GM21619 (cell line): ENCODE results near the gene PER1.

Source experiments
- ATAC-seq: cut with Tn5 transposase; IDR thresholded peaks from one replicate; pipeline ENCODE4 v1.9.1; 2021; ENCODE audit not compliant: unreplicated experiment

PER1 gene

DNA sequence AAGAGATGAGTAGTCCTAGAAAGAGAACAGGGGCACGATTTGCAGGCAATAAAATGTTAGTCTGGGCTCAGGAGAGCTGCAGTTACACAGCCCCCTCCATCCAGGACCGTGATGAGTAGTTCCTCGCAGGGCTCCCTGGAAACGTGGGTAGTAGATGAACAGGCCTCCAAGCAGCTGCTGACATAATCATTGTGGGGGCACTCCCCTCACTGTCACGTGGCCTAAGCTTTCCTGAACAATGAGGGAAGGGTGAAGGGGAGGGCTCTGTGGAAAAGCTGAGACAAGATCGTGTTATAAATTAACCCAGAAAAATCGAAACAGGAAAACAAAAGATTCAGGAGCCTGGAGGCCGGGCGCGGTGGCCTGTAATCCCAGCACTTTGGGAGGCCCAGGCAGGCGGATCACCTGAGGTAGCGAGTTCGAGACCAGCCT is 1.3 kb upstream of the PER1 start:
- ATAC-seq, result no peak

DNA sequence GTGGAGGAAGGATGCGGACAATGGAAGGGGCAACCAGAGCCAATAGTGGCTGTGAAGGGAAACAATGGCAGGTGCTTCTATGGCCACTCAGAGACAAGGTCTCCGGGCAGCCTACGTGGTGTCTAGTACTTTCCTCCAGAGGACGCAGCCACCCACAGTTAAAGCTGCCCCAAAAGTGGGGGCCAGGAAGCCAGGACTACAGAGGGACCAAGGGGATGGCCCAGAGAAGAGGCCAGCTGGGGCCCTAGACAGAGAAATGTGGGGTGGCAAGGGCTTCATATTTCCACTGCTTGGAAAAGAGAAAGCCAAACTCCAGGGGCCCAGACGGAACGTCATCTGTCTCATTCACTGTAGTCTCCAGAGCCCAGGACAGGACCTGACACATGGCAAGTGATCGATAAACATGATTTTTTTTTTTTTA is 837 bp upstream of the PER1 start:
- ATAC-seq, result no peak

DNA sequence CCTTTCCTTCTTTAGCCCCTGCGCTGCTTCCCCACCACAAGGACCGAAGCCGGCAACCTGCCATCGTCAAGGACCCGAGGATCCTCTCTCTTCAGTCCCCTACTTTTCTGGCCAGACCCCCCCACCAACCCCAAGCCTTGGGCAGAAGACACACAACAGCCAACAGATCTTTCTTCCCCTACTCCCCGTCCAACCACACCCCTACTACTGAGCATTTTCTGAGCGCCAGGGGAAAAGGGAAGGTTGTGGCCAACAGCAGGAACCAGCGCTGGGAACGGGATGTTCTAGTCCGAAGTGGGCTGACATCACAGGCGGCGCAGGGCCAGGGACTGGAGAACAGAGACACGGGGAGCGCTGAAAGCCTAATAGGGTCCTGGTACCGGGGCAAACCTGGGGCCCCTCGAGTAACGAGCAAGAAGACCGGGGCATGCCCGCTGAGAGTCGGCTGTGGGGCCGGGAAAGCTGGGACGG is 528 bp downstream of the PER1 start:
- no peak for ATAC-seq

DNA sequence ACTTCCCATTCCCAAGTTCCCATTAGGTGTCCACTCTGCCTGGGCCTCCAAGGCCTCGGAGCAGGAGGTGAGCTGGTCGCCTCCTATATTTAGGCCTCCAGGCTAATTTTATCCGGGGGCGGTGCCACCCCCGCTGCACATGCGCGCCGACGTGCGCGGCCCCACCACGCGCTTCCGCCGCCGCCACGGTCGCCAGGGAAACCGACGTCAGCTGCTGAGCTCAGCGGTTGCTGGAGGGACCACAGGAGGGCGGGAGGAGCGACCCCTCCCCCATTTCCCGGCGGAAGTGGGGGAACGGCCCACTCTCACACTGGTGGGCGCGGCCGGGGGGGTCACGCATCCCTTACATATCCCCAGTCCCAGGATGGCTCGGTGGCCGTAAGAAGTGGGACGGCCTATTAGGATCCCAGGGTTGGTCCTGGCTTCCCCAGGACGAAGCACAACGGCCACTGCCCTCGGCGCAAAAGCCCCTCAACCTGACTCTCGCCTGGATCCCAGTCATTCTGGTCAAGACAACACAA is 1.0 kb downstream of the PER1 start:
- ATAC-seq, result peak; percentile 42

DNA sequence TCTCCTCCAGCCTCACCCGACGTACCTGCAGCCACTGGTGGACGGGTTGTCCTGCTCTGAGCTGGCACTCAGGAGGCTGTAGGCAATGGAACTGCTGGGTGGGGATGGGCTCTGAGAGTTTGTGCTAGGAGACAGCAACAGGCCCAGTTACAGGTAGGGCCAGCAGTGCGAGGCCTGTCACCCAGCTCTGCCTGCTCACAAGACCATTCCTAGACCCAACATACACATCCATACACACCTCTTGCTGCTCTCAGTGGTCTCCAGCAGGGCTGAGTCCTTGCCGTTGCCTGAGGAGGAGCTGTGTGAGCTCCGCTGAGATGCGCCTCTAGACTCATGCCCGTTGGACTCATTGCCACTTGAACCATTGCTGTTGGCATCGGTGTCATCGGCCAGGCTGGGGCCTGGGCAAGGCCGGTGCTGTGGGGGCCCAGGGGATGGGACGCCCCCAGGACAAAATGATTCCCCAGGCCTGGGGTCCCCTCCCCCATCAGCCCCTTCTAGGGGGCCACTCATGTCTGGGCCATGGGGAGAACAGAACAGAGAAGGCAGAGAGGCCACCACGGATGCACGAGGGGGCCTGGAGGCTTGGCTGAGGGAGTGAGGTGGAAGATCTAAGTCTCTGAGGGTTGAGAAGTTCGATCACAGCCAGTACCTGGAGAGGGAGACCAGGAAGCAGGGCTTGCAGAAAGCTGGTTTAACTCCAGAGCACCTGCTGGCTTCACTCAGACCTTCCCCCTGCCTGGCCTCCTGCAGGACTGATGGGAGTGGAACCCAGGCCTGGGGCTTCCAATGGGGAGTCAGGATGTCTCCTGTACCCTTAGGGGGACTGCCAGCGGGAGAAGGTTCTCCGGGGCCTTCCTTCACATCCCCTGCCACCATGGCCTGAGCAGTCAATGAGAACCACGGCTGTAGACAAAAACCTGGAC is 1.7 kb downstream of the PER1 start:
- ATAC-seq, result no peak

DNA sequence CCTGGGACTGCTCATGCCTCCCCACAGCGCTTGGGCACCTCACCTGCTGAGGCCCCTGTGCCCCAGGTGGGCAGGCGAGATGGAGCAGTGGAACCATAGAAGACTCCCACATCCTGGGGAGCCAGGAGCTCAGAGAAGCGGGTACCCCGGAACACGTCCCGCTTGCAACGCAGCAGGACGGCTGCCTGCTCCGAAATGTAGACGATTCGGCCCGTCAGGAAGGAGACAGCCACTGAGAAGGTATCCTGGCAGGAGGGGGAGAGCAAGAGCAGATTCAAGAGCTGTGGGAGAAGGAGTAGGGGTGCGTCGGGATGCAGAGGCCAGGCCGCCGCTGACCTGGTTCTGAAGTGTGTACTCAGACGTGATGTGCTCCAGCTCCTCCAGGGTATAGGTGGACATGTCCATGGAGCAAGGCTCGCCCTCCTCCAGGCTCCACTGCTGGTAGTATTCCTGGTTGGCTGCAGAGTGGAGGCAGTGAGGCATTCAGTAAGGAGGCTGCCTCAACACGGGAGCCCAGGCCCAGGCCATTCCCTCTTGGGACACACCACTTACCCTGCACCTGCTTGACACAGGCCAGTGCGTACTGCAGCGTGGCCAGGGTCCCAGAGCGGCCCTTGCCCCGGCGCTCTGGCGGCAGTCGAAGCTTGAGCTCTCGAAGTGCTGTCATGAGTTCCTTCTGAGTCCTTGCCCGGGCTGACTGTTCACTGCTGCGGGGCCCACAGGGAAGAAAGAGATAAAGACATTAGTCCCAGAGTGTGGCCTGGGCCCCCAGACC is 2.6 kb downstream of the PER1 start:
- no peak for ATAC-seq

DNA sequence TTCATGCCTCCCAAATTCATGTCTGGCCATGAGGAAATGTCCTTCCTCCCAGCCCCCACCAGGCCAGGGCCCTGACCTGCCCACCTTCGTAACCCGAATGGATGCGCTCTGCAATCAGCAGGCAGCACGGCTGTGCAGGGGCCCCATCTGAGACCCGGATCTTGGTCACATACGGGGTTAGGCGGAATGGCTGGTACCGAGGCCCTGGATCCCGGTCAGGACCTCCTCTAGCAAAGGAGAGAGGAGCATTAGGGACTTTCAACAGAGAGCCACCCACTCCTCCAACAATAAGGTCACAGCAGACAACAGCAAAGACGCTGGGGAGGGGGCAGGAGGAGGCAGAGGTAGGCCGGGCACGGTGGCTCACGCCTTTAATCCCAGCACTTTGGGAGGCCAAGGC is 3.6 kb downstream of the PER1 start:
- no peak for ATAC-seq

DNA sequence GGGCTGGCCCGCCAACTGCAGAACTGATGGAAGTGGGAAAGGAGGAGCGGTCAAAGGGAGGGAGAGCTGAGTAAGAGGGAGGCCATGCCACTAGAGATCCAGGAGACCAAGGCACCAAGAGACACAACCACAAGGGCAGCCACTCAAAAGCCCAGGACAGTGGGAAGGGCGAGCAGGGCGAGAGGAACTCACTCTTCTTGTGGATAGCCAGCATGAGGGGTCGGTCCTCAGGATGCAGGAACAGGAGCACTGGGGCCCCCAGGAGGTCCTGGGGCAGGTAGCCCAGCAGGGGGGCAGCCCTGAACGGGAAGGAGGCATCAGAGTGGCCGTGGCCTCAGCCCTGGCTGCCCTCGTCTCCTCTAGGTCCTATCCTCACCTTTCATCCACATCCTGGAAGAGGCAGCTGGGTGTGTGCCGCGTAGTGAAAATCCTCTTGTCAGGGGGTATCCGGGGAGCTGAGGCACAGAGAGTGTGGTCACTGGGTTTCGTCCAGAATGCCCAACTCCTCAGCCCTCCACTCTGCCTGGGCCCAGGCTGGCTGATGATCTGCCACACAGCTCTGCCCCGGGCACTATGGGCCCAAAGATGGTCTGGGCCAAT is 4.3 kb downstream of the PER1 start:
- ATAC-seq, result no peak

DNA sequence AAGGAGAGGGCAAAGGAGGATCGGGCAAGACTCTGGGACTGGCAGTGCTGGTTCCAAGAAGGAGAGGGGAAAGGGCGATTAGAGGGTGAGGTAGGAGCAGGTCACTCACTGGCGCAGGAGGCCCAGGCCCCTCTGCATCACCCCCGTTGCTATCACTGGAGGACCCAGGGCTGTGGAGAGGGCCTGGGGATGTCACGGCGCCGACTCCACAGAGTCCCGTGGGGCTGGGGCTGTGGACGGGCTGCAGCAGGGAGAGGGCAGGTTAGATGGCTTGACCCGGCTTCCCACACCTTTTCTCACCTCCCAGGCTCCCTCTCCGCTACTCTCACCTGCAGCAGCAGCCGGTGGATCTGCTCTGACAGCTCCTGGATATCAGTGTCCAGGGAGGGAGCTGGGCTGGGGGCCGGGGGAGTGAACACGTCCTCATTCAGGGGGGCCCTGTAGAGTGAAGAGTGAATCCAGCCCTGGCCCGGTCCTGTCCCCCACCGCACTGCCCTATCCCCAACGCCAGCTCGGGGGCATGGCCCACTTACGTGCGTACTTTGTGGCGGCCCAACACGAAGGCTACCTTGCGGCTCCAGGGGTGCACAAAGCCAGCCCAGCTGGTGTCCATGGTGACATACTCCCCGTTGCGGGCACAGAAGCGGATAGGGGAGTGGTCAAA is 4.9 kb downstream of the PER1 start:
- ATAC-seq, result no peak

DNA sequence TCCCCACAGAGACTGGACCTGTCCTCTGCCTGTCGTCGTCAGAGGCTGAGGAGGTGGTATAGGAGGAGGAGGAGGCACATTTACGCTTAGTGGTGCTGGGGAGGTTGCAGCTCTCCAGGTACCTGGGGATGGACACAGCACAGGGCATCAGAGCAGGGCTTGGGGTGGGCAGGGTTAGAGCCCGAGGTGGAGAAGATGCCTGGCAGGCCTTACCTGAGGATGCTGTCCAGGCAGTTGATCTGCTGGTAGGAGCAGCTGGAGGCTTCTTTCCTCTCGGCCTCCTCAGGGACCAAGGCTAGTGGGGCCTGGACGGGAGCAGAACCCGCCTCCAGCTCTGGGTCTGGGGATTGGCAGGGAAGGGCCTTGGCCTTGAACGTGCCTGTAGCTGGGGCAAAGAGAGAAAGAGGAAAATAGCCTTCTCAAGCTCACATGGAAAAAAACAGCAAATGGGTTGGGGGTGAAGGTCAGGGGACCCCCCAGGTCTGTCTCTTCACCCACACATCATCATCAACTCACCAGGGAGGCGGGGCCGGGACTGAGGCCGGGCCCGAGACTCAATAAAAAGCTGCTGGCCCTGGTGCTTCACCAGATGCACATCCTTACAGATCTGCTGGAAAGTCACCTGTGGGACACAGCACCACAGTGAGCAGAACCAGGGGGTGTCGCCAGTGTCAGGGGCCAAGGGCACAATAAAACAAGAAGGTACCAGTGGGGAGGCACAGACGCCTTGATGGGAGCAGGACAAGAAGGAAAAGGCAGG is 5.6 kb downstream of the PER1 start:
- no peak for ATAC-seq

DNA sequence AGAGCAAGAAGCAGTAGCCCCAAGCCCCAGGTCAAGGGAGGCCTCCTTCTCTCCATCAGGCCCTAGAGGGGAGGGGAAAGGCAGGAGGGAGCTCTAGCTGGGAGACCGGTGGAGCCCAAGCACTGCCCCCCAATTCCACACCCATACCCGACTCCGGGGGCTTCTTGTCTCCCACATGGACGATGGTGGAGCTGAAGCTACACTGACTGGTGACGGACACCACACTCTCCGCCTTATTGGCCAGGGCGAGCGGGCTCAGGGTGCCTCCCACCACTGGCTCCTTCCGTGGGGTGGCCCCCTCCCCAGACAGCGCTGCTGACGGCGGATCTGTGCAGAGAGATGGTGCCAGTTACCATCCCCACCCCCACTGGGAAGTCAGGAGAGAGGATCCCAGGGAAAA is 6.4 kb downstream of the PER1 start:
- no peak for ATAC-seq

DNA sequence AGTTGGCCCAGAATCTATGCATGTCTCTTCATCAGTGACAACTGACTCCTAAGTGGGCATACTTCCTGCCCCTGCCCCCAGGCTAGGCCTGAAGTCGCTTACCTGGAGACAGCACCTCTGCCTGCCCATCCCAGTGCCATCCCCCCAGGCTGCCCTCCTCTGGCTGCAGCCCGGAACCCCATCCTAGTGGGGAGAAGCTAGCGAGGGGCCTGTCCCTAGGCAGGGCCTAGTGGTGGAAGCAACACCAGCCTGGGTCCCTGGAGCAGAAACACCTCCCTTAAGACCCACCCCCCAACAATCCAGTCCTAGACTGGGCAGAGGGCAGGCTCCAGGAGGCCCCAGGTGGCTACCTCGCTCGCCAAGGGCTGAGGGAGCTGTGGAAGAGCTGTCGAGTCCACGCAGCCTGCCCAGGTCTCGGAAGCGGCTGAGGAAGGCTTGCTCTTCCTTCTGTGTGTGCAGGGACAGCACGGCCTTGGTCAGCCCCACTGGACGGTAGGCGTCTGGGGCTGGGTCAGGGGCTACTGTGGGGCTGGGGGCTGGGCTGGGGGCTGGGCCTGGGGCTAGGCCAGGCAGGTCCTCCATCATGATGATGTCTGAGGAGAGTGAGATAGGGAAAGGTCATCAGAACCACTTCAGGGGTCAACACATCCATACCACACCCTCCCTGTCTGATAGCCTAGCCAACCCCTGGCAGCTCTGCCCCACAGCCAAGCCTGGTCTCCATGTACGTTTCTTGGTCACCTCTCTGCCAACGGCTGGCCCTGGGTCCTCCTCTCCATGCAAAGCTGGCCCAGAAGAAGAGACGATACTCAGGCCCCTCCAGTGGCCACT is 7.6 kb downstream of the PER1 start:
- no peak for ATAC-seq

DNA sequence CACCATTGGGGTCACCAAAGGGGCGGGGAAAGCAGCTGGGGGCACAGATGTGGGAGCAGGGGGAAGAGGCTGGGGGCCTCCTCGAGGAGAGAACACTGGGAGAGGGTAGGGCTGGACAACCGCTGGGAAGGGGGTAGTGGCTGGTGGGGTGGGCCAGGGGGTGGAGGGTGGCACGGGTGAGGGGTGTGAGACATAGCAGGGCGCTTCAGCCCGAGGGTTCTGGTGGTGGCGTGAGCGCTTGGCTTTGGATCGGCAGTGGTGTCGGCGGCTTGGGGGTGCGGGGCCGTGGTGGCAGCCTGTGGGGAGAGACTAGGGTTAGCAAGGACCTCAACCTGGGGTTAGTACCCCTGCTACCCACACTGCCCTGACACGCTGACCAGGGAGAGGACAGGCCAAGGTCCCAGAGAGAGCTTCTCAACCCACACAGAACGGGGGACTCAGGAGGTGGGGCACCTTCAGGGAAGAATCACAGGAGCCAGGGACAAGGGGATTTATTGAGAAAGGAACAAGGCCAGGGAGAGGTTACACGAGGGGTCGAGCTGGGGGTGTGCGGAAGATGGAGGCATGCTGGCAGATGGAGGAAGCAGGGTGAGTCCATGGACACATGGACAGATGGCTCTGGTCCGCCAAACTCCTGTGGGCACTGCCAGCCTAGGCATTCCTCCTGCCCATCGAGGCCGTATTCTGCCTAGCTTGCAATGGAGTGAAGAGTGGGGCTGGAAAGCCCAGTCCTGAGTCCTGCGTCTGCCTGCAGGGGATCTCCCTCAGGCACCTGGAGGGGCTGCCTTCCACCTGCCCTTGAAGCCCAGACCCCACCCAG is 8.4 kb downstream of the PER1 start:
- no peak for ATAC-seq

DNA sequence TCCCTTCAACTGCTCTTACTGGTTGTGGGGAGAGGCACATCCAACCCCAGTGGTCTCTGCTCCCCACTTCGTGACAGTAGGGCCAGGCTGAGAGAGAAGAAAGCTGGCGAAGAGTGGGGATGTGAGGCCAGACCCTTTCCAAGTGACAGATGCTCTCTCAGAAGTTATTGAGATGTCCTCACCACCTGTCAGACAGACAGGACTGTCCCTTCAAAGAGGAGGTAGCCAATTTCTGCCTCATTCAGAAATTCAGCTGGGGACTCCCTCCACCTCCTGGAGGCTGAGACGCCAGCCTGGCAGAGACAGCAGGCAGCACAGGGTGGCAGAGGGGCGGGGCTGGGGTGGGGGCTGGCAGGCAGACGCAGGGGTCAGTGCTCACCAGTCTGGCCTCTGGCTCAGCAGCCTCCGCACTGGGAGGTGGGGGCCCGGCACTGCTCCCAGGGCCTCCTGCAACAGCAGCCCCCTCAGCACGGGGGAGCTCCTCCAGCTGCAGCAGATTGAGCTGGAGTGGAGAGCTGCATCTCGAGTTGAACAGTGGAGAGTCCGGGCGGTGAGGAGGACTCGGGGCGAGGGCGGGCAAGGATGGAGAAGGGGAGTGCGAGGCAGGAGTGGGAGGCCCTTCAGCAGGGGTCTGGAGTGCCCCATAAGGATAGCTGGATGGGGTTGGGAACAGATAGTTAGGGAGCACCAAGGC is 9.2 kb downstream of the PER1 start:
- ATAC-seq, result no peak

DNA sequence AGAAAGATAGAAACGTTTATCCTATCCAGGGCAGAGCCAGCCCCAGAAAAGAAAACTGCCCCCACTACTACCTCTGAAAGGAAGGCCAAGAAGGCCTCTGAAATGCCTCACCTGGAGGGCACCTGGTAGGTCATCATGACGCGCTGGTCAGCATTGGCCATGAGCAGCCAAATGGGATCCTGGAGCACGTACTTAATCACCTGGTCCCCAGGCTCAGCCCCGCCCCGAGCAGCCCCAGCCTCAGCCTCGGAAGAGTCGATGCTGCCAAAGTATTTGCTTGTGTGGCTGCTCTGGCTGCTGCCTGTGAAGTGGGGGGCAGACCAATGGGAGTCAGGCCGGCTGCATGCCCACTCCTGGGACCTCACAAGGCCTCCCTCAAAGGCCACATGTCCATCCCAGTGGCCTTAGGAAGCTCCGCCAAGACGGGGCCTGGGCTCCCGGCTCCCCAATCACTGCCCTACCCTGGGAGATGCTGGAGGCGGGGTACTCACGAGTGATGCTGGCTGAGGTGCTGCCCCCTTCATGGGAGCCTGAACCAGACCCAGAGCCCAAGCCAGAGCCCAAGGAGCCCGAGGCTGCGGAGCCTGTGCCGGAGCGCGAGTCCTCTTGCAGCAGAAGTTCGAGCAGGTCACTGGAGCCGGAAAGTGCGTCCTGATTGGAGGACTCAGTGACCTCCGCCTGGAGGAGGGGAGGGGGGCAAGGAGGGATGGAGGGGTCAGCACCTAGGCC is 9.9 kb downstream of the PER1 start:
- ATAC-seq, result no peak

DNA sequence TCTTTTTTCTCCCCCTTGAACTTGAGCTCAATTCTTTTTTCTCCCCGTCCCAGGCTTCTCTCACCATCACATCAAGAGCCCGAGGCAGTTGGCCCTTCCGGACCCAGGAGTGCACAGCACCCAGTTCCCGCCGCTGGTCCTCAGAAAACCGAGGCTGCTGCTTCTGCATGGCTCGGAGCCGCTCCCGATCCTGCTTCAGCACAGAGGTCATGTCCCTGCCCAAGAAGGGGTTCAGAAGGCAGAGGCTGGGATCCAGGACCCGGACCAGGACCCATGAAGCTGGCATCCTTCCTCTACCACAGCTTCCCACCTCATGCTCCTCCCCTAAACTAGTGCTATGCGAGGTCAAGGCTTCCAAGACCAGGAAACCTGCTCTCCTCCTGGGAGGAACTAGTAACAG is 10.5 kb downstream of the PER1 start:
- ATAC-seq, result no peak

DNA sequence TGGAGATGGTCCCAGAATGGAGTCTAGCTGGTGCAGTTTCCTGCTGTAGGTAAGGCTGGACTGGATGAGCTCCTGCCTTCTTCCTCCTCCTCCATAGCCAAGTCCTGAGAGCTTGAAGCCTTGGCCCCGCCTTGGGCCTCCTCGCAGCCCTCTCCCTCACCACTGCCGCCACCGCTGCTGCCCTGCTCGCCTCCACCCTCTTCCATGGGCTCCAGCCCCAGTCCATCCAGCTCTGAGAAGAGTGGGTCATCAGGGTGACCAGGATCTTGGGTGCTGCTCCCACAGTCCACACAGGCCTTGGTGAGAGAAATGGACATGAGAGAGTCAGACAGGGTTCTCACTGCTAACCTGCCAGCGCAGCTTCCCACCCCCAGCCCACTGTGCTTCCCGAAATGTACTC is 11.2 kb downstream of the PER1 start:
- no peak for ATAC-seq
